Trophoblast cell (in vitro differentiated cells and primary cell): ENCODE measurements around the gene RGS3.
A peak's percentile ranks its signal among the peaks of the same experiment; 100 is the strongest.

Source experiments
- DNase-seq, 2 donors: peaks; one replicate each; pipeline ENCODE4 v3.0.0-alpha.2; 2016
- H2AFZ ChIP-seq: 2 replicates; pipeline ENCODE4 v1.6.1; 2013; ENCODE audit warnings: low read length, moderate library complexity, mild to moderate bottlenecking; ENCODE audit not compliant: insufficient read depth, poor library complexity
- H2AK5ac ChIP-seq: 2 replicates; pipeline ENCODE4 v1.6.1; 2013; ENCODE audit warnings: mild to moderate bottlenecking, low read length
- H2BK120ac ChIP-seq: 2 replicates; pipeline ENCODE4 v1.6.1; 2013; ENCODE audit warnings: low read length, mild to moderate bottlenecking, moderate library complexity; ENCODE audit not compliant: insufficient read depth, poor library complexity
- H2BK12ac ChIP-seq: 2 replicates; pipeline ENCODE4 v1.6.1; 2013; ENCODE audit warnings: mild to moderate bottlenecking, low read length, moderate library complexity
- H2BK5ac ChIP-seq: 2 replicates; pipeline ENCODE4 v1.6.1; 2013; ENCODE audit warnings: low read length, low read depth, moderate library complexity, mild to moderate bottlenecking; ENCODE audit not compliant: poor library complexity
- H3K14ac ChIP-seq: 2 replicates; pipeline ENCODE4 v1.6.1; 2013; ENCODE audit warnings: mild to moderate bottlenecking, low read length
- H3K18ac ChIP-seq: 2 replicates; pipeline ENCODE4 v1.6.1; 2013; ENCODE audit warnings: mild to moderate bottlenecking, low read length
- H3K23ac ChIP-seq: 2 replicates; pipeline ENCODE4 v1.6.1; 2013; ENCODE audit warnings: low read length
- H3K27ac ChIP-seq: 2 replicates; pipeline ENCODE4 v1.5.1; 2013; ENCODE audit warnings: low read depth, mild to moderate bottlenecking, inconsistent platforms, low read length, moderate library complexity
- H3K27me3 ChIP-seq: 2 replicates; pipeline ENCODE4 v1.6.1; 2013; ENCODE audit warnings: inconsistent platforms, mild to moderate bottlenecking, low read length, moderate library complexity; ENCODE audit not compliant: insufficient read depth
- H3K36me3 ChIP-seq, 2 experiments: 1 replicate in 1 of 2; 2 replicates in 1 of 2; pipeline ENCODE4 v1.6.1; 2013; ENCODE audit warnings: low read length in 2 of 2, mild to moderate bottlenecking in 2 of 2, moderate library complexity in 1 of 2; ENCODE audit not compliant: insufficient read depth in 2 of 2, control insufficient read depth in 1 of 2
- H3K4ac ChIP-seq: 2 replicates; pipeline ENCODE4 v1.6.1; 2013; ENCODE audit warnings: low read depth, mild to moderate bottlenecking, low read length, moderate library complexity
- H3K4me1 ChIP-seq, 2 experiments: 1 replicate in 1 of 2; 2 replicates in 1 of 2; pipeline ENCODE4 v1.6.1; 2013; ENCODE audit warnings: low read length in 2 of 2, mild to moderate bottlenecking in 2 of 2, moderate library complexity in 1 of 2; ENCODE audit not compliant: insufficient read depth in 2 of 2, control insufficient read depth in 1 of 2
- H3K4me2 ChIP-seq: 2 replicates; pipeline ENCODE4 v1.6.1; 2013; ENCODE audit warnings: inconsistent platforms, mild to moderate bottlenecking, low read length, moderate library complexity
- H3K4me3 ChIP-seq: 2 replicates; pipeline ENCODE4 v1.5.1; 2013; ENCODE audit warnings: mild to moderate bottlenecking, low read depth, low read length, inconsistent platforms
- H3K79me1 ChIP-seq: one replicate; pipeline ENCODE4 v1.6.1; 2013; ENCODE audit warnings: low read length
- H3K79me2 ChIP-seq: 2 replicates; pipeline ENCODE4 v1.6.1; 2013; ENCODE audit warnings: low read length, mild to moderate bottlenecking; ENCODE audit not compliant: control insufficient read depth, insufficient read depth, poor library complexity
- H3K9ac ChIP-seq: 2 replicates; pipeline ENCODE4 v1.6.1; 2013; ENCODE audit warnings: mild to moderate bottlenecking, low read length
- H3K9me3 ChIP-seq: 2 replicates; pipeline ENCODE4 v1.6.1; 2013; ENCODE audit warnings: low read depth, mild to moderate bottlenecking, control low read depth, inconsistent platforms, low read length; ENCODE audit not compliant: insufficient read depth
- H4K12ac ChIP-seq: 2 replicates; pipeline ENCODE4 v1.6.1; 2013; ENCODE audit warnings: low read depth, mild to moderate bottlenecking, low read length, moderate library complexity
- H4K8ac ChIP-seq: 2 replicates; pipeline ENCODE4 v1.6.1; 2013; ENCODE audit warnings: low read depth, mild to moderate bottlenecking, low read length, moderate library complexity
- H4K91ac ChIP-seq: one replicate; pipeline ENCODE4 v1.6.1; 2013; ENCODE audit warnings: low read depth, mild to moderate bottlenecking, low read length, moderate library complexity
- WGBS: extraction: QIAGEN DNeasy Blood & Tissue Kit; methylation state at CpG from one replicate; pipeline ENCODE4 v1.1.7; 2013; ENCODE audit warnings: missing lambda C conversion rate; ENCODE audit not compliant: insufficient read length, insufficient coverage; ENCODE audit errors: extremely low coverage; 5-methylcytosine and 5-hydroxymethylcytosine counted together

Gene RGS3

GRCh38 chr9:113578279-113578865 is 114.8 kb downstream of the RGS3 start:
- no CpG with 5 or more reads among the region's 3 CpGs for WGBS
- Histone ChIP-seq H4K8ac (peak overlapping the region; percentile 38), H3K4me2 (no peak overlapping the region), H3K18ac (peak overlapping the region; percentile 64), H3K4ac (peak overlapping the region; percentile 52), H3K9ac (no peak overlapping the region), H3K4me1 (peaks cover 33 to 43% of the 10 kb centered on the region in 2 experiments), H2BK5ac (peak overlapping the region; percentile 24), H3K27me3 (no peaks in the 10 kb centered on the region), H3K36me3 (peaks cover 15% of the 10 kb centered on the region in 2 experiments), H3K27ac (peak overlapping the region; percentile 66), H3K79me1 (peaks cover 18% of the 10 kb centered on the region), H2AFZ (no peak overlapping the region), H2BK12ac (peak overlapping the region; percentile 24), H3K14ac (peak overlapping the region; percentile 52), H4K12ac (no peak overlapping the region), H2AK5ac (peak overlapping the region; percentile 57), H3K79me2 (peaks cover 4% of the 10 kb centered on the region), H3K23ac (no peak overlapping the region), H3K4me3 (no peak overlapping the region), H4K91ac (peak overlapping the region; percentile 38), H3K9me3 (no peaks in the 10 kb centered on the region), H2BK120ac (peak overlapping the region; percentile 73)
- no peak for DNase-seq

GRCh38 chr9:113578882-113579282 is 115.4 kb downstream of the RGS3 start:
- no CpG with 5 or more reads among the region's 5 CpGs for WGBS
- Histone ChIP-seq H3K18ac (no peak overlapping the region), H3K9ac (no peak overlapping the region), H3K23ac (no peak overlapping the region), H2AK5ac (peak overlapping the region; percentile 57), H3K9me3 (no peaks in the 10 kb centered on the region), H3K27ac (peak overlapping the region; percentile 66), H4K8ac (no peak overlapping the region), H3K27me3 (no peaks in the 10 kb centered on the region), H4K91ac (peak overlapping the region; percentile 60), H2BK120ac (peak overlapping the region; percentile 59), H3K36me3 (peaks cover 20% of the 10 kb centered on the region in 2 experiments), H2BK5ac (peak overlapping the region; percentile 24), H3K79me1 (peaks cover 18% of the 10 kb centered on the region), H3K4ac (no peak overlapping the region), H3K14ac (peak overlapping the region; percentile 52), H2BK12ac (peak overlapping the region; percentile 24), H3K4me2 (no peak overlapping the region), H3K4me3 (no peak overlapping the region), H3K4me1 (peaks cover 31 to 39% of the 10 kb centered on the region in 2 experiments), H3K79me2 (peaks cover 4% of the 10 kb centered on the region), H4K12ac (no peak overlapping the region), H2AFZ (no peak overlapping the region)
- DNase-seq, result no peak

GRCh38 chr9:113579283-113580040 is 115.9 kb downstream of the RGS3 start:
- Histone ChIP-seq H4K8ac (peak overlapping the region; percentile 47), H3K23ac (no peak overlapping the region), H2AFZ (no peak overlapping the region), H3K18ac (peak overlapping the region; percentile 32), H2BK12ac (peak overlapping the region; percentile 34), H3K4ac (no peak overlapping the region), H3K79me1 (peaks cover 14% of the 10 kb centered on the region), H3K4me2 (no peak overlapping the region), H3K27me3 (no peaks in the 10 kb centered on the region), H3K36me3 (peaks cover 22 to 23% of the 10 kb centered on the region in 2 experiments), H3K4me3 (no peak overlapping the region), H4K91ac (peak overlapping the region; percentile 70), H2BK5ac (peak overlapping the region; percentile 26), H3K9ac (no peak overlapping the region), H3K27ac (peak overlapping the region; percentile 51), H4K12ac (no peak overlapping the region), H3K79me2 (peaks cover 2% of the 10 kb centered on the region), H3K4me1 (peaks cover 27 to 34% of the 10 kb centered on the region in 2 experiments), H2BK120ac (peak overlapping the region; percentile 59), H3K9me3 (no peaks in the 10 kb centered on the region), H2AK5ac (peak overlapping the region; percentile 25), H3K14ac (peak overlapping the region; percentile 41)
- no CpG with 5 or more reads among the region's 5 CpGs for WGBS
- DNase-seq, result no peak

DNA sequence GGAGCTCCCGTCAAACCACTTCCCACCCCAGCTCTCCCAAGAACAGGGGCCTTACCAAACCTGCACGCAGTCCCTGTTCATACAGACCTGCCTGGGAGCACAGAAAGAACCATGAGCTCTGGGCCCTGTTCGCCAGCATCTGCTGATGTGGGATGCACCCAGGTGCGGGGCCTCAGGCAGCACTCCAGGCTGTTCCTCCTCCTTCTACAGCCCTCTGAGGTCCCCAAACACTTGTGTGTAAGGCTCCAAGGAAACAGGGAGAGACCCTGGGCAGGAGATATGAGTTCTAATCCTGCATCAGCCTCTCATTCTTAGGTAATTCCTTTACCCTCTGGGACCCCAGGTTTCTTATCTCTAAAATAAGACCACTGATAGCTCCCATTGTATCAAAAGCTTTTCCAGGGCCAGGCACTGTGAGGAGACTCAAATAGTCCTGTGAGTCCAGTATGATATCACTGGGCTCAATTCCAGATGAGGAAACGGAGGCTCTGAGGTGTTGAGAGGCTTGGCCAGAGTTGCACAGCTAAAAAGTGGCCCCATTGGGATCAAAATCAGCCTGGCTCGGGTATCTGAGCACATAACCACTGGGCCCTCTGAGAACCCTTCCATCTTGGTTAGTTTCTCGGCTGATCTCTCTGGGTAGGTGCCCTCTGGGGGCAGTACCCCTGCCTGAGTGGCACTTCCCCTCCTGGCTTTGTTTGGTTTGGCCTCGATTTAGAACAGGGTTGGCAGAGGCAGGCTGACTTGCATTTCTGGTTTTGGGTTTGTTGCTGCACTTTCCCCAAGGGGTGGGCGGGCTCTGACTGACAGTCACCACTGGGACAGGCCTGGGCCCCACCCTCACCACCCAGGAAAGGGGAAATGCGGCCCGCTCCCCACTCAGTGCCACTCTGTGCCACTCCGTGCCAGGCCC is 116.8 kb downstream of the RGS3 start:
- H4K91ac ChIP-seq, result peak overlapping the region; percentile 70
- H3K9me3 ChIP-seq, result no peaks in the 10 kb centered on the region
- H3K4me2 ChIP-seq, result no peak overlapping the region
- peak overlapping the region; percentile 61 for H3K14ac ChIP-seq
- DNase-seq, result no peak
- H2BK5ac ChIP-seq, result peak overlapping the region; percentile 15
- no peak overlapping the region for H3K9ac ChIP-seq
- H2BK12ac ChIP-seq, result peak overlapping the region; percentile 70
- no peak overlapping the region for H3K23ac ChIP-seq
- H3K79me1 ChIP-seq, result peaks cover 14% of the 10 kb centered on the region
- H3K4me1 ChIP-seq, result peaks cover 27 to 34% of the 10 kb centered on the region in 2 experiments
- H3K4ac ChIP-seq, result peak overlapping the region; percentile 6
- peak overlapping the region; percentile 47 for H4K8ac ChIP-seq
- H2AFZ ChIP-seq, result peak overlapping the region; percentile 48
- no peaks in the 10 kb centered on the region for H3K27me3 ChIP-seq
- WGBS, result no CpG with 5 or more reads among the region's 12 CpGs
- H3K4me3 ChIP-seq, result no peak overlapping the region
- H3K36me3 ChIP-seq, result peaks cover 23 to 29% of the 10 kb centered on the region in 2 experiments
- peak overlapping the region; percentile 59 for H2BK120ac ChIP-seq
- H2AK5ac ChIP-seq, result peak overlapping the region; percentile 20
- no peak overlapping the region for H3K27ac ChIP-seq
- H3K79me2 ChIP-seq, result peaks cover 2% of the 10 kb centered on the region
- peak overlapping the region; percentile 85 for H3K18ac ChIP-seq
- H4K12ac ChIP-seq, result no peak overlapping the region
